GM21529 (cell line): ENCODE measurements around the gene NRIP1.
"Not testable (repeated sequence)": the region's sequence is repeated elsewhere in the genome, so short reads cannot be mapped to it uniquely, and the experiment has no call there.

Experiments
- ATAC-seq: cut with Tn5 transposase; IDR thresholded peaks from one replicate; pipeline ENCODE4 v1.9.1; 2021; ENCODE audit not compliant: unreplicated experiment

Gene NRIP1

GRCh38 chr21:15039607-15040299, 25.0 kb downstream of the NRIP1 start:
- no peak for ATAC-seq

DNA sequence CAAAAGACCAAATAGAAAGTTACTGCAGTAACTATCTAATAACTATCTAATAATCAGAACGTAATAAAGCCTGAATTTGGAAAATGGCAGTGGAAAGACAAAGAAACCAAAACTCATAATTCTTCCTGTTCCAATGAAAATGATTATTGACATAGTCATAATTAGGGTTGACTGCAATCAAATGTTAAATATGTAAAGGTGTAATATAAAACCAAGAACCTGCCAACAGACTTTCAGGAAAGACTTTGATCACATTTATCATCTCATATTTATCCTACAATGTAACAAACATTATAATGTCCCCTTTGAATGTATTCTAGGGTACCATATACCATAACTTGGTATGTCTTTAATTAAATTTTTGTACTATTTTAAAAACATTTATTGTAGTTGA, 26.9 kb downstream of the NRIP1 start:
- ATAC-seq = no peak

GRCh38 chr21:15037095-15037899, 27.5 kb downstream of the NRIP1 start:
- ATAC-seq = no peak

DNA sequence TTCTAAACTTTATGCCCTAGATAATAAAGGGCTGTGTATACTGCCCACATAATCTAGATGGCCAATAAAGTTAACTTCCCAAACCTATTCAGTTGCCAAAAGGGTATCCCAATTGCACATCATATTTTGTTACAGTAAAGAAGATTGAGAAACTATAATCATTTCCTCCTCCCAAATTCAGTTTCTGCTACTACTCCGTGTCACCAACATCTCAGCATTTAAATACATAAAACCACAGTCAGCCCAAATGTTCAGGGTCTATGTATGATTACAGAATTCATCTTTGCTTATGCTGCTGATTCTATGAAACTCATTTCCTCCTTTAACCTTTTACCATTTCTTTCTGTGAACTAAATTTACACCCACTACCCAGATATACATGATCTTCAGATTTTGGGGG, 28.6 kb downstream of the NRIP1 start:
- no peak for ATAC-seq

DNA sequence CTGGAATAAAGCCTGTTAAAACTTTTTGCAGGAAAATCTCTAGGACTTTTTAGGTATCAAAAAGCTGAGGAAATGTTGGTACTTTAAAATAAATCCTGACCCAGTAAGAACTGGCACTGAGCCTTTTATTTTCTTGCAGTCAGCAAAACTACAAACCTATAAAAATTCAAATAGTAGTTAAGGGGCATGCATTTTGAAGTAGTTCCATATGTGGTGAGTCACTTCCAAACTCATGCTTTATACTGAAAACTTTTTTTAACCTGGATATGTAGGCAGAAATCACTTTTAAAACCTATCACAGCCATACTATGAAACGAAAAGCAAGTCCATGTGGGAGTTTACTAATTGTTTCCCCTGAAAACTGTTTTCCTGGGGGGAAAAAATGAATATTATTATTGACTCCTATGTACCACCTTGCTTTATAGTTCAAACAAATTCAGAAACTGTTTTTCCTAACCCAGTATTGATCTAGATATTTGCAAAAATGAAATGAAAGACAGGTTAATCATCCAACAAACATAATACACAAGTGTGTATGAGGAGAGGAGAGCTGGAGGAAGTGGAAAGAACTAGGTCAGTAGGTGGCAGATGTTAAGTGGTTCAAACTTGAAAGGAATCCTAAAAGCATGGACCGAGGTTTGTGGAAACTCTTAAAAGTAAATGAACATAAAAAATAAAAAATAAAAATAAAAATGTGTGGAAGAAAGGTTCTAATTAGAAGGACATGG, 30.5 kb downstream of the NRIP1 start:
- no peak for ATAC-seq

- no peak for ATAC-seq
Measured at GRCh38 chr21:15031790-15032357, 32.9 kb downstream of the NRIP1 start.

- not testable (repeated sequence) for ATAC-seq
Measured at GRCh38 chr21:15031362-15031761, 33.4 kb downstream of the NRIP1 start.

- ATAC-seq = not testable (repeated sequence)
Measured at GRCh38 chr21:15030861-15031260, 33.9 kb downstream of the NRIP1 start.

DNA sequence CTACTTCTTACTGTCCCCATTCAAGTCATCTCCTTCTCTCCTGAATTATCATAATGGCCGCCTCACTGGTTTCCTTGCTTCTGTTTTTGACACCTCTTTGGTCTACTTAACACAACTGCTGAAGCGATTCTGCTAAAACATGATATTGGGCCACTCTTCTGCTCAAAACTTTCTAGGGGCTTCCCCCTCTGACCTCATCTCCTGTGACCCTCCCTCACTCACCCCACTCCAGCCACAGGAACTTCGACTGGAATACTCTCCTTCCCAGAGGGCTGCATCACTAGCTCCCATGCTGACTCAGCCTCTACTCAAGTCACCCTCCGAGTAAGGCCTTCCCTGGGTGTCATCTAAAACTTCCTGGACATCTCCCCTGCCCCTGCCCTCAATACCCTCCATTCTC, 35.7 kb downstream of the NRIP1 start:
- no peak for ATAC-seq

DNA sequence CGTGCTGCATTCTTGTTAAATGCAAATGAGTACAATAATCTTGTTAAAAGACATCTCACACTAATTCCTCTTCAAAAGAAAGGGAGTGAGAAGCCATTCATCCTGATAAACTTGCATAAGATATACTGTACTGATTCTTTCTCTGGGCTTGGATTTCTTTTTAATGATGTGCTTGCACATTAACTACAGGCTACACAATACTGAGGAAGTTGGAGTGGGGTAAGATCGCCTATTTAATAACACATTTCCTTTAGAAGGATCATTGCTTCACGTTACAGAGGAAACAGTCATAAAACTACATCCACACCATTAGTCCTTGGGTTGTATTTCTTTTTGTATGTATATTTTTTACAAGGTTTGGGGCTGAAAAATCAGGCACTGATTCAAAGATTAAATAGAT, 36.6 kb downstream of the NRIP1 start:
- ATAC-seq = no peak

- ATAC-seq = no peak
Measured at GRCh38 chr21:15027056-15027455, 37.7 kb downstream of the NRIP1 start.

DNA sequence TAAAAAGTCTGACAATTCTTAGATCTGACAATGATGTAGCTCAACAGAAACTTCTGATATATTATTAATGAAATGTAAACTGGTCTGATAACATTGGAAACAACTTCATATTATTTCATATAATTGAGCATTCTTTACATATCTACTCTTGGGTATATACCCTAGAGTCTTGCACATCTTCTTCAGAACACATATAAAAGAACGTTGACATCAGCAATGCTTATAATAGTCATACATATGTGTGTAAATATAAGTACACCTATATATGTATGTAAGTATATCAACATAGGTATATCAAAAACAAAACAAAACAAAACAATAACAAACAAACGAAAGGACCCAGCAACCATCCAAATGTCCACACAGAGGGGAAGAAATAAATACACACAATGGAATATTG, 38.4 kb downstream of the NRIP1 start:
- ATAC-seq = no peak

GRCh38 chr21:15023776-15024175, 41.0 kb downstream of the NRIP1 start:
- no peak for ATAC-seq

DNA sequence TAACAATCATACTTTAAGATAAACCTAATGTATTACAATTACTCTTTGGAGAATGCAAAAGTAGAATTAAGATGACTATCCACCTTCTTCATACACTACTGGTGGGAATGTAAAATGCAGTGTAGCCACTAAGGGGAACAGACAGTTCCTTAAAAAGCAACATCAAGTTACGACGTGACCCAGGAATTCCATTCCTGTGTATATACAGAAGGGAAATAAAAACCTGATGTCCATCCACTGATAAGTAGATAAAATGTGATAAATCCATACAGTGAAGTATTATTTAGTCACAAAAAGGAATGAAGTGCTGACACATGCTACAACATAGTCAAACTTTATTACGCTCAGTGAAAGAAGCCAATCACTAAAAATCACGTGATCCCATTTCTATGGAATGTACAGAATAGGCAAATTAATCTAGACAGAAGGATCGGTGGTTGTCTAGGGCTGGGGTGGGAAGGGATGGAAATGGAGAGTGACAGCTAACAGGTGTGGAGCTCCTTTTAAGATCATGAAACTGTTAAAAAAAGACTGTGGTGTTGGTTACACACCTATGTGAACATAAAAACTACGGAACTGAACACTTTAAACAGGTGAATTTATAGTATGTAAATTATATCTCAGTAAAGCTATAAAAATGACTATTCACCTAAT, 42.1 kb downstream of the NRIP1 start:
- no peak for ATAC-seq

GRCh38 chr21:15020797-15021196, 44.0 kb downstream of the NRIP1 start:
- ATAC-seq = no peak

DNA sequence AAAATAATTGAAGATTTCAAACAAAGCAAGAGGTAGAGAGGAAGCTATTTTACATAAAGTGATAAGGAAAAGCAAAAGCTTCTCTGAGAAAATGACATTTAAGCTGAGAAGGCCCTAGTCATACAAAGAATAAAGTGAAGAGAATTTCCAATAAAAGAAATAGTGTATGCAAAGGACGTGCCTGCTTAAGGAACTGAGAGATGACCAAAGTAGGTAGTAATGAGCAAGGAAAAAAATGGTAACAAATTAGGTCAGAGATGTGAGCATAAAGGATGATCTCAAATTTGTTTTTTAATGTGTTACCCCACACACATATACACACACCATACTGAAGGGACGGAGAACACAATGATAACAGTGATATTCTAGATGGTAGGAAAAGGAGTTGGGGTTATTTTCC, 46.4 kb downstream of the NRIP1 start:
- ATAC-seq = no peak

- ATAC-seq = no peak
Measured at GRCh38 chr21:15015622-15016471, 49.0 kb downstream of the NRIP1 start.

DNA sequence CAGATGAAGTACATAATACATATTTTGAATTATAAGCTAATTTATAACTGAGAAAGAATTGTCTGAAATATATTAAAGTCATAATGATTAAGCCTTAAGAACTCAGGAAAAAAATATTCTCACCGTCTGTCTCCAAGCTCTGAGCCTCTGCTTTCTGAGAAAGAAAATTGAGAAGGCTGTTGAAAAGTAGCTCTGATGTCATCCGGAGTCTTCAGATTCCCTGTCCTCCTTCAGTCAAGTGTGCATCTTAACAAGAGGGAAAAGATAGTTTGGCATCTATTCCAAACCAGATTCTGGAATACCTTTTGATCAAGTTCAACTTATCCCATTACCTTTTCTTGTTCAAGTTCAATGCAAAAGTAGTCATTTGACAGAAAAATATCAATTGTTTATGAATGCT, 50.6 kb downstream of the NRIP1 start:
- no peak for ATAC-seq

- ATAC-seq = no peak
Measured at GRCh38 chr21:15011967-15012366, 52.8 kb downstream of the NRIP1 start.

GRCh38 chr21:15010645-15011044, 54.2 kb downstream of the NRIP1 start:
- ATAC-seq = no peak
